Measurements from ENCODE around the gene ERLEC1. TPM values are rescaled to one million over a fixed set of nuclear protein-coding genes. Genes with fewer than 3 reads are reported as not detected.

ERLEC1 gene
- total and polyA plus RNA-seq, 8 donors = 16.8 to 45.9 (median 33.3) TPM

- DNase-seq (no peak), ATAC-seq (no peak), FAIRE-seq (no peak)
- TF ChIP-seq CTCF (IDR thresholded peaks at IDR 0.05) = no peak
- intact Hi-C loops (cut with DNase I) = no loop called here
- Histone ChIP-seq H3K27me3 (no peaks in the 10 kb centered on the region), H3K27ac (no peak overlapping the region), H3K9me3 (no peaks in the 10 kb centered on the region), H3K4me3 (no peak overlapping the region), H3K4me1 (no peaks in the 10 kb centered on the region), H3K36me3 (no peaks in the 10 kb centered on the region)
- 95 to 98% methylated on average over 4 of the region's 4 CpGs for WGBS, 2 donors
Measured at GRCh38 chr2:53852532-53852931, 65.7 kb downstream of the ERLEC1 start.

GRCh38 chr2:53854678-53855077 lies 67.8 kb downstream of the ERLEC1 start:
- H3K27ac ChIP-seq = no peak overlapping the region
- DNase-seq (no peak), FAIRE-seq (no peak), ATAC-seq (no peak)
- H3K9me3 ChIP-seq = no peaks in the 10 kb centered on the region
- no peaks in the 10 kb centered on the region for H3K36me3 ChIP-seq
- H3K4me3 ChIP-seq = no peak overlapping the region
- no peak for TF ChIP-seq CTCF (IDR thresholded peaks at IDR 0.05)
- H3K4me1 ChIP-seq = no peaks in the 10 kb centered on the region
- H3K27me3 ChIP-seq = no peaks in the 10 kb centered on the region
- WGBS, 2 donors = 92 to 100% methylated on average over 2 of the region's 2 CpGs
- intact Hi-C loops (cut with DNase I) = no loop called here

GRCh38 chr2:53856272-53856671 lies 69.4 kb downstream of the ERLEC1 start:
- FAIRE-seq (no peak), ATAC-seq (no peak), DNase-seq (no peak)
- Histone ChIP-seq H3K4me3 (no peak overlapping the region), H3K27me3 (no peaks in the 10 kb centered on the region), H3K36me3 (no peaks in the 10 kb centered on the region), H3K4me1 (no peaks in the 10 kb centered on the region), H3K27ac (no peak overlapping the region), H3K9me3 (no peaks in the 10 kb centered on the region)
- intact Hi-C loops (cut with DNase I) = no loop called here
- 86 to 95% methylated on average over 2 of the region's 2 CpGs for WGBS, 2 donors
- no peak for TF ChIP-seq CTCF (IDR thresholded peaks at IDR 0.05)

- H3K27me3 ChIP-seq = no peaks in the 10 kb centered on the region
- FAIRE-seq = no peak
- 20 to 38% methylated on average over 60 to 72 of the region's 72 CpGs for WGBS, 2 donors
- no peak for TF ChIP-seq CTCF (IDR thresholded peaks at IDR 0.05)
- H3K9me3 ChIP-seq = no peaks in the 10 kb centered on the region
- peak; percentile 84 to 92 (median 90) for ATAC-seq
- intact Hi-C loops (cut with DNase I) = no loop called here
- peak; percentile 25 to 79 (median 54) for DNase-seq
- peak within 1 kb of the TSS; percentile 16 to 44 (median 30) for H3K4me3 ChIP-seq
- peak within 1 kb of the TSS in 3 of 4 donors; percentile 39 to 52 (median 39) for H3K27ac ChIP-seq
- H3K4me1 ChIP-seq = no peaks in the 10 kb centered on the region
- H3K36me3 ChIP-seq = peaks cover 0 to 3% (median 0%) of the 10 kb centered on the region in 3 donors
Measured at GRCh38 chr2:53859206-53860181, 72.7 kb downstream of the ERLEC1 start, which contains the start of gene GPR75. Gene GPR75 (minus strand): TSS chr2:53859967. CDS start chr2:53854756, 5,211 bp downstream.

- FAIRE-seq (no peak), DNase-seq (no peak), ATAC-seq (no peak)
- WGBS, 2 donors = 96 to 97% methylated on average over 5 of the region's 5 CpGs
- no peak for TF ChIP-seq CTCF (IDR thresholded peaks at IDR 0.05)
- intact Hi-C loops (cut with DNase I) = no loop called here
- Histone ChIP-seq H3K27ac (no peak overlapping the region), H3K4me1 (no peaks in the 10 kb centered on the region), H3K4me3 (no peak overlapping the region), H3K9me3 (no peaks in the 10 kb centered on the region), H3K36me3 (peaks cover 0 to 24% (median 0%) of the 10 kb centered on the region in 3 donors), H3K27me3 (no peaks in the 10 kb centered on the region)
Measured at GRCh38 chr2:53861824-53862223, 75.0 kb downstream of the ERLEC1 start.

Measured in pancreas (tissue), 10 donors.